ENCODE data around the gene EVA1B.

DNA sequence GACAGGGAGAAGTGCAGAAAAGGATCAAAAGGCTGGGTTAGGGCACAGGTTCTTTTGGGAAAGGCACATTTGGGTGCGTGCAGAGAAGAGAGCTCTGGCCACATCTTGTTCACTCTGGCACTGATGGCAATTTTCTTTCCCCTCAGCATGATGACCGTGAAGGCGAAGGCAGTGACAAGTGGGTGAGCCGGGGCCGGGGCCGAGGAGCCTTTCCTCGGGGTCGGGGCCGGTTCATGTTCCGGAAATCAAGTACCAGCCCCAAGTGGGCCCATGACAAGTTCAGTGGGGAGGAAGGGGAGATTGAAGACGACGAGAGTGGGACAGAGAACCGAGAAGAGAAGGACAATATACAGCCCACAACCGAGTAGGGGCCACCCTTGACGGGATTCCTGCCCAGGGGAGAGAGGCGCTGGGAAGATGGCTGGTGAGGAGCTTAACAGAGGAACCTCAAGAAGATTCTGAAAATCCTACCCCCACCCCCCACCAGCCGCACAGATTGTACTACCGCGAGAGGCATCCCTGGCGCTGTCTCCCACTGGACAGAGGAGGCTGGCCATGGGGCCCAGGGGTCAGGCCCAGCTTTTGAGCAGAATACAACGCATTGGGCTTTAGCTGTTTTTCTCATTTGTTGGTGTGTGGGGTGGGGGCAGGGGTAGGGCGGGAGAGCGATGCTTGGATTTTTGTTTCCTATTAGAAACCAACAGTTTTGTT lies 19.6 kb downstream of the EVA1B start:
- TF ChIP-seq TEF (CRISPR knock-in tag; IDR thresholded peaks at IDR 0.05) = no peak
- TF ChIP-seq CBX1 (IDR thresholded peaks at IDR 0.05; ENCODE audit: low read depth) = no peak
- TF ChIP-seq RAD21 (CRISPR knock-in tag; IDR thresholded peaks at IDR 0.05) = no peak
- no peak for TF ChIP-seq NR2F6 (IDR thresholded peaks at IDR 0.05)
- TF ChIP-seq NR2F6 (CRISPR knock-in tag; IDR thresholded peaks at IDR 0.05) = no peak
- TF ChIP-seq SP4 (CRISPR knock-in tag; IDR thresholded peaks at IDR 0.05) = no peak
